Panc1 (cell line): ENCODE results near the gene OR14J1. TPM values are rescaled to one million over a fixed set of nuclear protein-coding genes. Genes with fewer than 3 reads are reported as not detected.

Experiments
- ATAC-seq: fragments of 200-7000 bp; cut with Tn5 transposase; 2 replicates; pipeline ENCODE4 v1.9.1; 2020; ENCODE audit warnings: mild to moderate bottlenecking, moderate library complexity
- BruUV-seq: library from RNA; stranded (reverse); fragments of 400-500 nt; replicated peaks from 2 replicates; lab custom pipeline; 2021; lab: Mats Ljungman, UMichigan
- CTCF ChIA-PET: fragments of 300-600 bp; sonication (Branson Sonifier 250); formaldehyde crosslinking; loops from one replicate; lab custom pipeline; 2022; ENCODE audit warnings: antibody characterized with exemption; lab: Charles Lee
- POLR2A ChIA-PET: fragments of 300-600 bp; sonication (Branson Sonifier 250); formaldehyde crosslinking; loops from one replicate; lab custom pipeline; 2022; ENCODE audit warnings: antibody characterized with exemption; lab: Charles Lee
- DNase-seq: peaks from one replicate; pipeline ENCODE4 v3.0.0-alpha.2; 2010; ENCODE audit warnings: low read depth, low spot score
- H3K27ac ChIP-seq: 2 replicates; pipeline ENCODE4 v1.5.1; 2011; ENCODE audit warnings: mild to moderate bottlenecking, low read length, inconsistent platforms
- H3K27me3 ChIP-seq: fragments of 200-500 bp; sonication (Bioruptor generic); 2 replicates; pipeline ENCODE4 v1.6.0; 2014; ENCODE audit warnings: low read length, inconsistent platforms; ENCODE audit not compliant: control insufficient read depth, insufficient read depth
- H3K36me3 ChIP-seq: fragments of 200-500 bp; sonication (Bioruptor generic); 2 replicates; pipeline ENCODE4 v1.5.1; 2014; ENCODE audit warnings: inconsistent platforms, mild to moderate bottlenecking, low read length, moderate library complexity; ENCODE audit not compliant: control insufficient read depth, insufficient read depth
- H3K4me1 ChIP-seq: 2 replicates; pipeline ENCODE4 v1.5.1; 2011; ENCODE audit warnings: inconsistent platforms, mild to moderate bottlenecking, low read length, moderate library complexity; ENCODE audit not compliant: control insufficient read depth, insufficient read depth
- H3K4me3 ChIP-seq, 2 experiments: 2 replicates each; pipeline ENCODE4 v1.5.1; 2011 to 2012; ENCODE audit warnings: low read depth in 2 of 2, low read length in 2 of 2, mild to moderate bottlenecking in 2 of 2, inconsistent platforms in 1 of 2, moderate library complexity in 1 of 2
- H3K9me3 ChIP-seq: fragments of 200-500 bp; sonication (Bioruptor generic); 2 replicates; pipeline ENCODE4 v1.5.1; 2014; ENCODE audit warnings: low read depth, mild to moderate bottlenecking, inconsistent platforms, low read length, moderate library complexity; ENCODE audit not compliant: control insufficient read depth, insufficient read depth
- POLR2AphosphoS5 ChIP-seq: IDR thresholded peaks from 2 replicates; pipeline ENCODE4 v1.6.1; 2012; ENCODE audit warnings: mild to moderate bottlenecking, low read depth, low read length, moderate library complexity
- SIN3A ChIP-seq: IDR thresholded peaks from 2 replicates; pipeline ENCODE4 v1.6.1; 2012; ENCODE audit warnings: low read depth, mild to moderate bottlenecking, low read length, moderate library complexity, borderline replicate concordance; ENCODE audit not compliant: insufficient read depth
- TCF7L2 ChIP-seq: IDR thresholded peaks from 2 replicates; pipeline ENCODE4 v1.6.1; 2011; ENCODE audit warnings: mild to moderate bottlenecking, low read depth, low read length, inconsistent platforms
- in situ Hi-C: cut with HindIII; loops from 2 replicates; pipeline ENCODE4 v1.10.0; 2016; ENCODE audit warnings: low sequenced_read_pairs, low pct_unique_long_range_greater_than_20kb
- intact Hi-C: fragments of 100-400 bp; cut with micrococcal nuclease; formaldehyde crosslinking; loops from one replicate; pipeline ENCODE4 v1.10.0; 2022; ENCODE audit not compliant: unreplicated experiment
- total RNA-seq: library from RNA; stranded (reverse); gene quantifications from one replicate; pipeline ENCODE4 v1.2.1, GENCODE V29; 2021; ENCODE audit not compliant: unreplicated experiment
- TF ChIP-seq, protein P1 (sequence below): fragments of 450-650 bp; IDR thresholded peaks from 2 replicates; pipeline ENCODE4 v1.5.1; 2017; ENCODE audit warnings: mild to moderate bottlenecking
- TF ChIP-seq, protein P2 (sequence below), 2 experiments: IDR thresholded peaks; 2 replicates each; pipeline ENCODE4 v1.6.1; 2011 to 2012; ENCODE audit warnings: low read depth in 2 of 2, control low read depth in 1 of 2, low read length in 1 of 2, mild to moderate bottlenecking in 1 of 2, moderate library complexity in 1 of 2; ENCODE audit not compliant: insufficient read depth in 1 of 2

The OR14J1 gene
- total RNA-seq, 1 experiment from 2014 or later = not detected

DNA sequence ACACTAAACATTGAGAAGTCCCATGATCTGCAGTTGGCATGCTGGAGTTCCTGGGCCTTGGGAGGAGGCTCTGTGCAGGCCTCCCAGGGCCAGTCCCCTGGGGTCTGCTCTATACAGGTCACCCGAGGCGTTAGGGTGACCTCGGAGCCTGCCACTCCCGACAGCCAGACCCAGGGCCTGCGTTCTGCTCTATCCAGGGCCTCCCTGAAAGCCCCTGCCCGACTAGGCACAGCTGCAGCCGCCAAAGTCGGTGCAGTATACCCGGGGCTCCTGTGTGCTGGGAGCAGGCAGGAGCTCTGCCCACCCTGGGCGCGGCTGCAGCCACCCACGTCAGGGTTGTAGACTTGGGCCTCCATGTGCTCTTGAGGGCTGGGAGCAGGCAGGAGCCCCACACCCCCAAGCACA, 6.3 kb upstream of the OR14J1 start:
- intact Hi-C loops (no loop called here), in situ Hi-C loops (no loop called here)
- Histone ChIP-seq H3K27me3 (no peaks in the 10 kb centered on the region), H3K36me3 (no peaks in the 10 kb centered on the region), H3K4me1 (no peaks in the 10 kb centered on the region), H3K27ac (no peak overlapping the region), H3K4me3 (no peak overlapping the region), H3K9me3 (no peaks in the 10 kb centered on the region)
- BruUV-seq = no TSS peak
- ChIA-PET CTCF (no interaction called here), POLR2A (interaction anchor here (1.0 kb wide), 1 partner anchor 17 kb away, joined by 4 read pairs; no protein-coding TSS in a partner anchor)
- DNase-seq (no peak), ATAC-seq (no peak)
- TF ChIP-seq, protein P1, sequence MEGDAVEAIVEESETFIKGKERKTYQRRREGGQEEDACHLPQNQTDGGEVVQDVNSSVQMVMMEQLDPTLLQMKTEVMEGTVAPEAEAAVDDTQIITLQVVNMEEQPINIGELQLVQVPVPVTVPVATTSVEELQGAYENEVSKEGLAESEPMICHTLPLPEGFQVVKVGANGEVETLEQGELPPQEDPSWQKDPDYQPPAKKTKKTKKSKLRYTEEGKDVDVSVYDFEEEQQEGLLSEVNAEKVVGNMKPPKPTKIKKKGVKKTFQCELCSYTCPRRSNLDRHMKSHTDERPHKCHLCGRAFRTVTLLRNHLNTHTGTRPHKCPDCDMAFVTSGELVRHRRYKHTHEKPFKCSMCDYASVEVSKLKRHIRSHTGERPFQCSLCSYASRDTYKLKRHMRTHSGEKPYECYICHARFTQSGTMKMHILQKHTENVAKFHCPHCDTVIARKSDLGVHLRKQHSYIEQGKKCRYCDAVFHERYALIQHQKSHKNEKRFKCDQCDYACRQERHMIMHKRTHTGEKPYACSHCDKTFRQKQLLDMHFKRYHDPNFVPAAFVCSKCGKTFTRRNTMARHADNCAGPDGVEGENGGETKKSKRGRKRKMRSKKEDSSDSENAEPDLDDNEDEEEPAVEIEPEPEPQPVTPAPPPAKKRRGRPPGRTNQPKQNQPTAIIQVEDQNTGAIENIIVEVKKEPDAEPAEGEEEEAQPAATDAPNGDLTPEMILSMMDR = no peak
- TF ChIP-seq POLR2AphosphoS5 (no peak), SIN3A (no peak), TCF7L2 (no peak)
- TF ChIP-seq, protein P2, sequence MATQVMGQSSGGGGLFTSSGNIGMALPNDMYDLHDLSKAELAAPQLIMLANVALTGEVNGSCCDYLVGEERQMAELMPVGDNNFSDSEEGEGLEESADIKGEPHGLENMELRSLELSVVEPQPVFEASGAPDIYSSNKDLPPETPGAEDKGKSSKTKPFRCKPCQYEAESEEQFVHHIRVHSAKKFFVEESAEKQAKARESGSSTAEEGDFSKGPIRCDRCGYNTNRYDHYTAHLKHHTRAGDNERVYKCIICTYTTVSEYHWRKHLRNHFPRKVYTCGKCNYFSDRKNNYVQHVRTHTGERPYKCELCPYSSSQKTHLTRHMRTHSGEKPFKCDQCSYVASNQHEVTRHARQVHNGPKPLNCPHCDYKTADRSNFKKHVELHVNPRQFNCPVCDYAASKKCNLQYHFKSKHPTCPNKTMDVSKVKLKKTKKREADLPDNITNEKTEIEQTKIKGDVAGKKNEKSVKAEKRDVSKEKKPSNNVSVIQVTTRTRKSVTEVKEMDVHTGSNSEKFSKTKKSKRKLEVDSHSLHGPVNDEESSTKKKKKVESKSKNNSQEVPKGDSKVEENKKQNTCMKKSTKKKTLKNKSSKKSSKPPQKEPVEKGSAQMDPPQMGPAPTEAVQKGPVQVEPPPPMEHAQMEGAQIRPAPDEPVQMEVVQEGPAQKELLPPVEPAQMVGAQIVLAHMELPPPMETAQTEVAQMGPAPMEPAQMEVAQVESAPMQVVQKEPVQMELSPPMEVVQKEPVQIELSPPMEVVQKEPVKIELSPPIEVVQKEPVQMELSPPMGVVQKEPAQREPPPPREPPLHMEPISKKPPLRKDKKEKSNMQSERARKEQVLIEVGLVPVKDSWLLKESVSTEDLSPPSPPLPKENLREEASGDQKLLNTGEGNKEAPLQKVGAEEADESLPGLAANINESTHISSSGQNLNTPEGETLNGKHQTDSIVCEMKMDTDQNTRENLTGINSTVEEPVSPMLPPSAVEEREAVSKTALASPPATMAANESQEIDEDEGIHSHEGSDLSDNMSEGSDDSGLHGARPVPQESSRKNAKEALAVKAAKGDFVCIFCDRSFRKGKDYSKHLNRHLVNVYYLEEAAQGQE (IDR thresholded peaks at IDR 0.05; ENCODE audit: insufficient read depth in 1 of 2, low read depth in 2 of 2, low read length in 1 of 2) = no peak

DNA sequence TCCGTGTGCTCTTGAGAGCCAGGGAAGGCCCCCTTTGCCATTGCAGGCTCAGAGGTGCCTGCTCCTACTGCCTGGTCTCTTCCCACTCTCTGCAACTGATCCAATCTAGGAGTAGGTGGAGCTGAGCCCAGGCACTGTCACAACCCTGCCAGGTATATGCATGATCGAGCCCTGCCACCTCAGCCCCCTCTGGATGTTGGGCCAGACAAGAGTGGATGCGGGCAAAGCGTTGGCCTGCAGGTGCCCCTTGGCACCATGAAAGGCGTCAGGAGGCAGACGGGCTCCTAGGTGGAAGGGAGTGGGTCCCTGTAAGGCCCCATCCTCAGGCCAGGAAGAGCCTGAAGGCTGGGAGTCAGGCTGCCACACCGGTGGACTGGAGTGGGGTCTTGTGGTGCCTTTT, 5.9 kb upstream of the OR14J1 start:
- no TSS peak for BruUV-seq
- no peak for TF ChIP-seq SIN3A
- TF ChIP-seq, protein P2 (IDR thresholded peaks at IDR 0.05; ENCODE audit: insufficient read depth in 1 of 2, low read depth in 2 of 2, low read length in 1 of 2) = no peak
- TF ChIP-seq POLR2AphosphoS5 = no peak
- TF ChIP-seq TCF7L2 = no peak
- TF ChIP-seq, protein P1 = no peak
- ATAC-seq = no peak
- intact Hi-C loops = no loop called here
- H3K27me3 ChIP-seq = no peaks in the 10 kb centered on the region
- no peaks in the 10 kb centered on the region for H3K9me3 ChIP-seq
- H3K36me3 ChIP-seq = no peaks in the 10 kb centered on the region
- POLR2A ChIA-PET = no interaction called here
- in situ Hi-C loops = no loop called here
- H3K4me3 ChIP-seq = no peak overlapping the region
- H3K4me1 ChIP-seq = no peaks in the 10 kb centered on the region
- CTCF ChIA-PET = no interaction called here
- no peak overlapping the region for H3K27ac ChIP-seq
- DNase-seq = no peak
